K562 (cell line): Measurements from ENCODE around the gene FAM200B. TPM values are rescaled to one million over a fixed set of nuclear protein-coding genes. Genes with fewer than 3 reads are reported as not detected.
A peak's percentile ranks its signal among the peaks of the same experiment; 100 is the strongest.

Experiments
- ARNT ChIP-seq, 2 experiments: fragments of 450-650 bp; IDR thresholded peaks; 2 replicates each; pipeline ENCODE4 v1.6.1; 2016; ENCODE audit warnings: mild to moderate bottlenecking in 1 of 2
- ATF3 ChIP-seq, 2 experiments: fragments of 450-650 bp in 1 of 2; sonication (generic) in 1 of 2; formaldehyde crosslinking in 1 of 2; IDR thresholded peaks in 1 of 2; conservative IDR thresholded peaks in 1 of 2; 2 replicates each; pipeline versions ENCODE4 v1.6.1 to v1.8.1; 2016 to 2023; ENCODE audit warnings: mild to moderate bottlenecking in 2 of 2, moderate library complexity in 2 of 2, inconsistent platforms in 1 of 2, missing genetic modification reagents in 1 of 2
- ETV5 ChIP-seq: sonication (generic); formaldehyde crosslinking; IDR thresholded peaks from 2 replicates; pipeline ENCODE4 v1.4.0; 2020; ENCODE audit warnings: low read depth, mild to moderate bottlenecking, missing genetic modification reagents
- HDAC3 ChIP-seq: fragments of 450-650 bp; IDR thresholded peaks from 2 replicates; pipeline ENCODE4 v1.6.1; 2018; ENCODE audit warnings: borderline replicate concordance, mild to moderate bottlenecking, moderate library complexity; ENCODE audit not compliant: partially characterized antibody
- HNRNPH1 ChIP-seq: fragments of 200-400 bp; formaldehyde crosslinking; optimal IDR thresholded peaks from 2 replicates; pipeline ENCODE3; 2017; ENCODE audit warnings: low read depth, mild to moderate bottlenecking, low read length, moderate library complexity
- SIX5 ChIP-seq, 2 experiments: IDR thresholded peaks; 2 replicates each; pipeline ENCODE4 v1.6.1; 2011; ENCODE audit warnings: low read length in 2 of 2, borderline replicate concordance in 1 of 2, low read depth in 1 of 2, mild to moderate bottlenecking in 1 of 2, moderate library complexity in 1 of 2; ENCODE audit not compliant: insufficient read depth in 1 of 2
- WHSC1 ChIP-seq: IDR thresholded peaks from one replicate; pipeline ENCODE4 v1.6.1; 2012; ENCODE audit warnings: low read length, control low read depth, inconsistent platforms
- XRCC3 ChIP-seq: fragments of 450-650 bp; IDR thresholded peaks from 2 replicates; pipeline ENCODE4 v1.6.1; 2017; ENCODE audit warnings: mild to moderate bottlenecking, moderate library complexity
- ZBTB17 ChIP-seq: fragments of 450-650 bp; formaldehyde crosslinking; IDR thresholded peaks from 2 replicates; pipeline ENCODE4 v1.4.0; 2020; ENCODE audit warnings: mild to moderate bottlenecking
- ZBTB40 ChIP-seq, 2 experiments: fragments of 450-650 bp in 1 of 2; sonication (generic) in 1 of 2; formaldehyde crosslinking in 1 of 2; IDR thresholded peaks; 2 replicates each; pipeline versions ENCODE4 v1.7.1 to v1.9.0; 2016 to 2022; ENCODE audit warnings: inconsistent platforms in 1 of 2, mild to moderate bottlenecking in 1 of 2, missing genetic modification reagents in 1 of 2
- ZNF197 ChIP-seq: fragments of 200-800 bp; sonication (Bioruptor generic); IDR thresholded peaks from 2 replicates; pipeline ENCODE4 v1.6.1; 2016; ENCODE audit warnings: low read depth, missing genetic modification characterization, missing compliant biosample characterization
- ZNF347 ChIP-seq: fragments of 450-650 bp; formaldehyde crosslinking; IDR thresholded peaks from 2 replicates; pipeline ENCODE4 v1.4.0; 2020; ENCODE audit warnings: low read depth, mild to moderate bottlenecking, moderate library complexity
- polyA plus RNA-seq, 8 experiments: library from polyadenylated mRNA; depleted of rRNA in 4 of 8; stranded (reverse) in 5 of 8; unstranded in 3 of 8; fragments of >200 nt; fragmentation: Nextera tagmentation in 2 of 8; fragmentation: Illumina TruSeq in 1 of 8; extraction: Ambion mirVana in 2 of 8; extraction: Trizol in 1 of 8; gene quantifications; 2 replicates each; pipeline versions ENCODE4 v1.2.1 to v1.2.3, GENCODE V29; 2011 to 2014; ENCODE audit warnings: inconsistent platforms in 1 of 8, missing spikeins in 1 of 8
- total RNA-seq, 7 experiments: library from RNA; depleted of rRNA in 6 of 7; stranded (reverse); fragments of >200 nt in 6 of 7; fragmentation: Illumina TruSeq in 2 of 7; extraction: Trizol in 2 of 7; gene quantifications; 2 replicates each; pipeline versions ENCODE4 v1.2.1 to v1.2.3, GENCODE V29; 2011 to 2021; ENCODE audit warnings: low replicate concordance in 1 of 7

The FAM200B gene
- total and polyA plus RNA-seq, 9 of the 15 experiments (the other 6 are each of a cell fraction or from before 2014, with no cell fraction given), result 17.4 to 48.0 (median 25.5) TPM

- TF ChIP-seq ZBTB40 (IDR thresholded peaks at IDR 0.05) (peak; percentile 89), ZBTB40 (CRISPR knock-in tag; IDR thresholded peaks at IDR 0.05) (no peak), ZNF197 (CRISPR knock-in tag) (no peak), ZNF347 (CRISPR knock-in tag) (no peak), ZBTB17 (CRISPR knock-in tag) (no peak), WHSC1 (no peak), ARNT (IDR thresholded peaks at IDR 0.05) (0 out of 4 replicates have a peak, but pooled peaks of 1 of the 2 experiments have one; percentile 19), HNRNPH1 (no peak), ETV5 (peak; percentile 90), XRCC3 (no peak), HDAC3 (peak; percentile 83), ATF3 (IDR thresholded peaks at IDR 0.05) (no peak), ATF3 (CRISPR knock-in tag; conservative IDR thresholded peaks at IDR 0.05) (no peak), SIX5 (IDR thresholded peaks at IDR 0.05; ENCODE audit: borderline replicate concordance in 1 of 2, insufficient read depth in 1 of 2, low read depth in 1 of 2, low read length in 2 of 2) (no peak)
These were observed at the start of gene FAM200B (continued) for GRCh38 chr4:15681372-15682241.
